ENCODE results near the gene AMFR.

The AMFR gene

GRCh38 chr16:56332464-56333079, 92.8 kb downstream of the AMFR start:
- Mint-ChIP-seq H3K9me3 (no peaks in the 10 kb centered on the region), H3K4me3 (no peak overlapping the region), H3K27me3 (no peaks in the 10 kb centered on the region), H3K4me1 (ENCODE audit: low read depth) (no peaks in the 10 kb centered on the region), H3K36me3 (ENCODE audit: low read depth) (no peaks in the 10 kb centered on the region), H3K27ac (no peak overlapping the region)

GRCh38 chr16:56331915-56332314, 93.4 kb downstream of the AMFR start:
- Mint-ChIP-seq H3K4me1 (ENCODE audit: low read depth) (no peaks in the 10 kb centered on the region), H3K36me3 (ENCODE audit: low read depth) (no peaks in the 10 kb centered on the region), H3K9me3 (no peaks in the 10 kb centered on the region), H3K27ac (no peak overlapping the region), H3K27me3 (no peaks in the 10 kb centered on the region), H3K4me3 (no peak overlapping the region)

GRCh38 chr16:56331399-56331798, 93.9 kb downstream of the AMFR start:
- Mint-ChIP-seq H3K27me3 (no peaks in the 10 kb centered on the region), H3K36me3 (ENCODE audit: low read depth) (no peaks in the 10 kb centered on the region), H3K27ac (no peak overlapping the region), H3K9me3 (no peaks in the 10 kb centered on the region), H3K4me1 (ENCODE audit: low read depth) (no peaks in the 10 kb centered on the region), H3K4me3 (no peak overlapping the region)

- Mint-ChIP-seq H3K4me1 (ENCODE audit: low read depth) (no peaks in the 10 kb centered on the region), H3K36me3 (ENCODE audit: low read depth) (no peaks in the 10 kb centered on the region), H3K27me3 (no peaks in the 10 kb centered on the region), H3K9me3 (no peaks in the 10 kb centered on the region), H3K27ac (no peak overlapping the region), H3K4me3 (no peak overlapping the region)
Observed at GRCh38 chr16:56330476-56330875, 94.9 kb downstream of the AMFR start.

GRCh38 chr16:56329887-56330286, 95.5 kb downstream of the AMFR start:
- Mint-ChIP-seq H3K36me3 (ENCODE audit: low read depth) (no peaks in the 10 kb centered on the region), H3K9me3 (no peaks in the 10 kb centered on the region), H3K4me1 (ENCODE audit: low read depth) (no peaks in the 10 kb centered on the region)

GRCh38 chr16:56328276-56329022, 96.9 kb downstream of the AMFR start:
- Mint-ChIP-seq H3K9me3 (no peaks in the 10 kb centered on the region), H3K4me1 (ENCODE audit: low read depth) (no peaks in the 10 kb centered on the region), H3K4me3 (no peak overlapping the region), H3K27ac (no peak overlapping the region), H3K36me3 (ENCODE audit: low read depth) (no peaks in the 10 kb centered on the region), H3K27me3 (no peaks in the 10 kb centered on the region)

More at GRCh38 chr16:56329887-56330286, 95.5 kb downstream of the AMFR start:
- no peak overlapping the region for H3K4me3 Mint-ChIP-seq
- H3K27me3 Mint-ChIP-seq: no peaks in the 10 kb centered on the region
- H3K27ac Mint-ChIP-seq: no peak overlapping the region

- H3K36me3 Mint-ChIP-seq (ENCODE audit: low read depth): no peaks in the 10 kb centered on the region
- no peak overlapping the region for H3K4me3 Mint-ChIP-seq
- H3K9me3 Mint-ChIP-seq: no peaks in the 10 kb centered on the region
- H3K4me1 Mint-ChIP-seq (ENCODE audit: low read depth): no peaks in the 10 kb centered on the region
- H3K27ac Mint-ChIP-seq: no peak overlapping the region
- no peaks in the 10 kb centered on the region for H3K27me3 Mint-ChIP-seq
Observed at GRCh38 chr16:56327929-56328258, 97.5 kb downstream of the AMFR start.

- H3K27me3 Mint-ChIP-seq: no peaks in the 10 kb centered on the region
Observed at GRCh38 chr16:56327071-56327928, 98.0 kb downstream of the AMFR start.

GRCh38 chr16:56325956-56326355, 99.4 kb downstream of the AMFR start:
- no peak overlapping the region for H3K27ac Mint-ChIP-seq
- no peaks in the 10 kb centered on the region for H3K4me1 Mint-ChIP-seq (ENCODE audit: low read depth)
- no peaks in the 10 kb centered on the region for H3K27me3 Mint-ChIP-seq
- no peak overlapping the region for H3K4me3 Mint-ChIP-seq
- H3K9me3 Mint-ChIP-seq: no peaks in the 10 kb centered on the region
- H3K36me3 Mint-ChIP-seq (ENCODE audit: low read depth): no peaks in the 10 kb centered on the region

More at GRCh38 chr16:56327071-56327928, 98.0 kb downstream of the AMFR start:
- no peak overlapping the region for H3K4me3 Mint-ChIP-seq
- no peaks in the 10 kb centered on the region for H3K9me3 Mint-ChIP-seq
- no peaks in the 10 kb centered on the region for H3K36me3 Mint-ChIP-seq (ENCODE audit: low read depth)
- no peaks in the 10 kb centered on the region for H3K4me1 Mint-ChIP-seq (ENCODE audit: low read depth)
- H3K27ac Mint-ChIP-seq: no peak overlapping the region

GRCh38 chr16:56324406-56324805, 100.9 kb downstream of the AMFR start:
- no peaks in the 10 kb centered on the region for H3K36me3 Mint-ChIP-seq (ENCODE audit: low read depth)
- no peaks in the 10 kb centered on the region for H3K4me1 Mint-ChIP-seq (ENCODE audit: low read depth)
- no peaks in the 10 kb centered on the region for H3K9me3 Mint-ChIP-seq
- no peaks in the 10 kb centered on the region for H3K27me3 Mint-ChIP-seq
- no peak overlapping the region for H3K27ac Mint-ChIP-seq
- H3K4me3 Mint-ChIP-seq: no peak overlapping the region

- H3K36me3 Mint-ChIP-seq (ENCODE audit: low read depth): no peaks in the 10 kb centered on the region
- no peaks in the 10 kb centered on the region for H3K9me3 Mint-ChIP-seq
- H3K27me3 Mint-ChIP-seq: peaks cover 4% of the 10 kb centered on the region
- H3K27ac Mint-ChIP-seq: no peak overlapping the region
- no peak overlapping the region for H3K4me3 Mint-ChIP-seq
- H3K4me1 Mint-ChIP-seq (ENCODE audit: low read depth): peaks cover 3% of the 10 kb centered on the region
Observed at GRCh38 chr16:56321571-56321970, 103.8 kb downstream of the AMFR start.

GRCh38 chr16:56320811-56321558, 104.4 kb downstream of the AMFR start:
- no peak overlapping the region for H3K27ac Mint-ChIP-seq

GRCh38 chr16:56320056-56320455, 105.3 kb downstream of the AMFR start:
- H3K27ac Mint-ChIP-seq: no peak overlapping the region
- H3K27me3 Mint-ChIP-seq: peaks cover 4% of the 10 kb centered on the region
- no peaks in the 10 kb centered on the region for H3K36me3 Mint-ChIP-seq (ENCODE audit: low read depth)
- peaks cover 3% of the 10 kb centered on the region for H3K4me1 Mint-ChIP-seq (ENCODE audit: low read depth)
- H3K9me3 Mint-ChIP-seq: no peaks in the 10 kb centered on the region
- H3K4me3 Mint-ChIP-seq: no peak overlapping the region

More at GRCh38 chr16:56320811-56321558, 104.4 kb downstream of the AMFR start:
- no peaks in the 10 kb centered on the region for H3K9me3 Mint-ChIP-seq
- H3K27me3 Mint-ChIP-seq: peaks cover 4% of the 10 kb centered on the region
- no peak overlapping the region for H3K4me3 Mint-ChIP-seq
- H3K4me1 Mint-ChIP-seq (ENCODE audit: low read depth): peaks cover 3% of the 10 kb centered on the region
- no peaks in the 10 kb centered on the region for H3K36me3 Mint-ChIP-seq (ENCODE audit: low read depth)

GRCh38 chr16:56319376-56319775, 106.0 kb downstream of the AMFR start:
- Mint-ChIP-seq H3K4me1 (ENCODE audit: low read depth) (peaks cover 3% of the 10 kb centered on the region), H3K27ac (no peak overlapping the region), H3K27me3 (peaks cover 4% of the 10 kb centered on the region), H3K36me3 (ENCODE audit: low read depth) (no peaks in the 10 kb centered on the region), H3K4me3 (no peak overlapping the region), H3K9me3 (no peaks in the 10 kb centered on the region)

- no peaks in the 10 kb centered on the region for H3K9me3 Mint-ChIP-seq
- H3K36me3 Mint-ChIP-seq (ENCODE audit: low read depth): no peaks in the 10 kb centered on the region
- H3K27me3 Mint-ChIP-seq: peaks cover 4% of the 10 kb centered on the region
- peaks cover 3% of the 10 kb centered on the region for H3K4me1 Mint-ChIP-seq (ENCODE audit: low read depth)
- H3K4me3 Mint-ChIP-seq: no peak overlapping the region
- no peak overlapping the region for H3K27ac Mint-ChIP-seq
Observed at GRCh38 chr16:56318827-56319140, 106.6 kb downstream of the AMFR start.
